Panc1 (cell line): ENCODE measurements around the gene CCDC148.

Source experiments
- CTCF ChIP-seq: fragments of 450-650 bp; IDR thresholded peaks from 2 replicates; pipeline ENCODE4 v1.5.1; 2017; ENCODE audit warnings: mild to moderate bottlenecking
- POLR2AphosphoS5 ChIP-seq: IDR thresholded peaks from 2 replicates; pipeline ENCODE4 v1.6.1; 2012; ENCODE audit warnings: mild to moderate bottlenecking, low read depth, low read length, moderate library complexity
- REST ChIP-seq, 2 experiments: IDR thresholded peaks; 2 replicates each; pipeline ENCODE4 v1.6.1; 2011 to 2012; ENCODE audit warnings: low read depth in 2 of 2, control low read depth in 1 of 2, low read length in 1 of 2, mild to moderate bottlenecking in 1 of 2, moderate library complexity in 1 of 2; ENCODE audit not compliant: insufficient read depth in 1 of 2
- SIN3A ChIP-seq: IDR thresholded peaks from 2 replicates; pipeline ENCODE4 v1.6.1; 2012; ENCODE audit warnings: low read depth, mild to moderate bottlenecking, low read length, moderate library complexity, borderline replicate concordance; ENCODE audit not compliant: insufficient read depth
- TCF7L2 ChIP-seq: IDR thresholded peaks from 2 replicates; pipeline ENCODE4 v1.6.1; 2011; ENCODE audit warnings: mild to moderate bottlenecking, low read depth, low read length, inconsistent platforms

GRCh38 chr2:158239271-158239670 lies 217.3 kb downstream of the CCDC148 start:
- TF ChIP-seq CTCF (no peak), POLR2AphosphoS5 (no peak), REST (IDR thresholded peaks at IDR 0.05; ENCODE audit: insufficient read depth in 1 of 2, low read depth in 2 of 2, low read length in 1 of 2) (no peak), TCF7L2 (no peak), SIN3A (no peak)
